ENCODE results near the gene SURF1. TPM values are rescaled to one million over a fixed set of nuclear protein-coding genes. Genes with fewer than 3 reads are reported as not detected.
"Not testable (repeated sequence)": the region's sequence is repeated elsewhere in the genome, so short reads cannot be mapped to it uniquely, and the experiment has no call there.

SURF1 gene
- total and polyA plus RNA-seq, 5 donors from 2014 or later = 41.8 to 120 (median 115) TPM

DNA sequence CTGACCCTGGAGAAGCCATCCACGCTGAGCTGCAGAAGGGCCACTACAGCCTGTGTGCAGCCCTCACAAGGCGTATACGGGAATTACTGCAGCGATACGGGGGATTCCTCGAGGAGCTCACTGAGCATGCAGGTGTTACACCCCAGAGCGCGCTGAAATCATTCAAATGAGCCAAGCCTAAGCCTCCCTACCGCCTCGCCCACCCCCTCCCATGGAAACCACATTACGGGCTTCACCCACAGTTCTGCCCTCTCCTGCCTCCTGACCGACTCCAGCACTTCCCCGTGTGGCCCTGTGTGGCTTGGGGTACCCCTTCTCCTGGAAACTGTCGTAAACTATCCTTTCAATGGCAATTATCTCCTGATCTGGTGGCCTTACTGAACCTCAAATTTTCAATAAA is 33.6 kb downstream of the SURF1 start:
- H3K36me3 ChIP-seq (ENCODE audit: control insufficient read depth, insufficient read depth, low read length) = no peaks in the 10 kb centered on the region
- H3K27ac Mint-ChIP-seq = no peak overlapping the region
- no peak overlapping the region for H3K27ac ChIP-seq (ENCODE audit: insufficient read depth, low read length, poor library complexity, severe bottlenecking)
- peaks cover 0 to under 1% (median 0%) of the 10 kb centered on the region in 4 donors for H3K4me1 Mint-ChIP-seq
- H3K4me3 ChIP-seq (ENCODE audit: low read depth, low read length) = no peak overlapping the region
- H3K27me3 ChIP-seq (ENCODE audit: control insufficient read depth, insufficient read depth, low read length) = no peaks in the 10 kb centered on the region
- H3K36me3 Mint-ChIP-seq = no peaks in the 10 kb centered on the region
- H3K4me3 Mint-ChIP-seq = no peak overlapping the region
- no peaks in the 10 kb centered on the region for H3K4me1 ChIP-seq (ENCODE audit: control insufficient read depth, insufficient read depth, low read length, poor library complexity, severe bottlenecking)
- no peaks in the 10 kb centered on the region for H3K9me3 ChIP-seq (ENCODE audit: control insufficient read depth in 2 of 2, low read length in 2 of 2)
- DNase-seq = no peak
- peaks cover 4% of the 10 kb centered on the region for H3K27me3 Mint-ChIP-seq
- ATAC-seq (ENCODE audit: low read depth in 2 of 2) = no peak
- H3K9me3 Mint-ChIP-seq = no peaks in the 10 kb centered on the region

DNA sequence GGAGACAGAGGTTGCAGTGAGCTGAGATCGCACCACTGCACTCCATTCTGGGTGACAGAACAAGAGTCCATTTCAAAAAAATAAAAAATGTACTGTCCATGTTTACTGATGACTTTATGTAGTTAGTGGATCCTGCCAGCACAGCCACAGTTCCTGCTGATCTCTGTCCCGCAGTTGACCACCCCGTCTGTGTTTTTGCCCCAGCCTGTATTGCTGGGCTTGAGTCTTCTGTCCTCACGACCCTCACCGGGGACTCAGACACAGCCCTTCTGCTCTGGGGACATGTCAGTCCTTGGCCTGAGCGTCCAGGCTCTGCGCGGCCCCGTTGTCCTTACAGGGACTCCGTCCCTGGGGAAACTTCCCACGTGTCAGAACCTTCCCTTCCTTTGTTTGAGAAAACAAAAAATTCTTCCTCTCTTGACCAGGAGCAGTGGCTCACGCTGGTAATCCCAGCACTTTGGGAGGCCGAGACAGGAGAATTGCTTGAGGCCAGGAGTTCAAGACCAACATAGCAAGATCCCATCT is 34.8 kb downstream of the SURF1 start:
- no peak overlapping the region for H3K4me3 ChIP-seq (ENCODE audit: low read depth, low read length)
- no peaks in the 10 kb centered on the region for H3K4me1 Mint-ChIP-seq

DNA sequence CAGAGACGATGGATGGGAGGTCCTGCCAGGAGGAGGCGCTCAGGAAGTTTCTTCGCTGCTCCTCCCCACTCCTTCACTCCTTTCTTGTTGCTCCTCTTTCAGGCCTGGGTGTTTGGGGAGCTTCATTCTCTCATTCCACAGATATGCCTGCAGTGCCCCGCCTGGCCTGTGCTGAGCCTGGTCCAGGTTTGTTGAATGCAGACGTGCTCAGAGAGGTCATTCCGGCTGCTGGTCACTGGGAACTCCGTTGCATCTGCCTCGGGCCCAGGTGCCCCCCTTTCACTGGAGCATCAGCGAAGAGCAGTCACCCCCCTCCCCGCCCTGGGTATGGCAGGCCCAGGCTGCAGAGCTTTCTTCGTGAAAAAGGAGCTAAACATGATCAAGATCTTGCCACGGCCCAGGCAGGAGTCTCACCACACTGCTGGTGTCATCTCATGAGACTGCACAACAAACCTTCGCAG is 35.8 kb downstream of the SURF1 start:
- no peak for ATAC-seq (ENCODE audit: low read depth in 2 of 2)
- Histone ChIP-seq H3K36me3 (ENCODE audit: control insufficient read depth, insufficient read depth, low read length) (no peaks in the 10 kb centered on the region), H3K4me1 (ENCODE audit: control insufficient read depth, insufficient read depth, low read length, poor library complexity, severe bottlenecking) (no peaks in the 10 kb centered on the region), H3K27me3 (ENCODE audit: control insufficient read depth, insufficient read depth, low read length) (no peaks in the 10 kb centered on the region), H3K4me3 (ENCODE audit: low read depth, low read length) (no peak overlapping the region), H3K9me3 (ENCODE audit: control insufficient read depth in 2 of 2, low read length in 2 of 2) (no peaks in the 10 kb centered on the region), H3K27ac (ENCODE audit: insufficient read depth, low read length, poor library complexity, severe bottlenecking) (no peak overlapping the region)
- no peaks in the 10 kb centered on the region for H3K36me3 Mint-ChIP-seq
- no peak overlapping the region for H3K4me3 Mint-ChIP-seq
- no peaks in the 10 kb centered on the region for H3K9me3 Mint-ChIP-seq
- H3K27ac Mint-ChIP-seq = no peak overlapping the region
- peaks cover 4% of the 10 kb centered on the region for H3K27me3 Mint-ChIP-seq
- H3K4me1 Mint-ChIP-seq = no peaks in the 10 kb centered on the region
- no peak for DNase-seq

More for the DNA sequence above, 34.8 kb downstream of the SURF1 start:
- H3K9me3 Mint-ChIP-seq = no peaks in the 10 kb centered on the region
- ATAC-seq (ENCODE audit: low read depth in 2 of 2) (no peak), DNase-seq (no peak)
- peak overlapping the region in 1 of 3 donors; percentile 84 for H3K27ac Mint-ChIP-seq
- H3K36me3 Mint-ChIP-seq = no peaks in the 10 kb centered on the region
- no peaks in the 10 kb centered on the region for H3K4me1 ChIP-seq (ENCODE audit: control insufficient read depth, insufficient read depth, low read length, poor library complexity, severe bottlenecking)
- no peaks in the 10 kb centered on the region for H3K9me3 ChIP-seq (ENCODE audit: control insufficient read depth in 2 of 2, low read length in 2 of 2)
- no peak overlapping the region for H3K27ac ChIP-seq (ENCODE audit: insufficient read depth, low read length, poor library complexity, severe bottlenecking)
- H3K27me3 Mint-ChIP-seq = peaks cover 4% of the 10 kb centered on the region
- H3K36me3 ChIP-seq (ENCODE audit: control insufficient read depth, insufficient read depth, low read length) = no peaks in the 10 kb centered on the region
- H3K4me3 Mint-ChIP-seq = no peak overlapping the region
- H3K27me3 ChIP-seq (ENCODE audit: control insufficient read depth, insufficient read depth, low read length) = no peaks in the 10 kb centered on the region

DNA sequence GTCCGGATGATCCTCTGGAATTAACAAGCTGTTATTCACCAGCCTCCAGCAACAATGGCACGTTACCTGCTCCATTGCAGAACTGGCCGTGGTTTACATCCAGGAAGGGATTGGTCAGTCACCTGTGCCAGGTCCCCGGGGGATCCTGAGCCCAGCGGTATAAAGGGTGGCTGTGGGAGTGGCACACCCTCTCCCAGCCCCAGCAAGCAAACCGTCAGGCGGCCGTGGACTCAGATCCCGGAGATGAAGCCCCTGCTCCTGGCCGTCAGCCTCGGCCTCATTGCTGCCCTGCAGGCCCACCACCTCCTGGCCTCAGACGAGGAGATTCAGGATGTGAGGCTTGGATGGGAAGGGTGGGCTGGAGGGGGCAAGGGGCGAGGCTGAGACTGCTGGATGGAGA is 38.7 kb downstream of the SURF1 start:
- not testable (repeated sequence) for DNase-seq; H3K4me3 ChIP-seq (ENCODE audit: low read depth, low read length); H3K4me3 Mint-ChIP-seq; H3K9me3 Mint-ChIP-seq; H3K27ac Mint-ChIP-seq; H3K27ac ChIP-seq (ENCODE audit: insufficient read depth, low read length, poor library complexity, severe bottlenecking); H3K27me3 Mint-ChIP-seq; H3K4me1 ChIP-seq (ENCODE audit: control insufficient read depth, insufficient read depth, low read length, poor library complexity, severe bottlenecking); H3K9me3 ChIP-seq (ENCODE audit: control insufficient read depth in 2 of 2, low read length in 2 of 2); H3K27me3 ChIP-seq (ENCODE audit: control insufficient read depth, insufficient read depth, low read length); H3K36me3 Mint-ChIP-seq; H3K4me1 Mint-ChIP-seq; ATAC-seq (ENCODE audit: low read depth in 2 of 2); H3K36me3 ChIP-seq (ENCODE audit: control insufficient read depth, insufficient read depth, low read length)

DNA sequence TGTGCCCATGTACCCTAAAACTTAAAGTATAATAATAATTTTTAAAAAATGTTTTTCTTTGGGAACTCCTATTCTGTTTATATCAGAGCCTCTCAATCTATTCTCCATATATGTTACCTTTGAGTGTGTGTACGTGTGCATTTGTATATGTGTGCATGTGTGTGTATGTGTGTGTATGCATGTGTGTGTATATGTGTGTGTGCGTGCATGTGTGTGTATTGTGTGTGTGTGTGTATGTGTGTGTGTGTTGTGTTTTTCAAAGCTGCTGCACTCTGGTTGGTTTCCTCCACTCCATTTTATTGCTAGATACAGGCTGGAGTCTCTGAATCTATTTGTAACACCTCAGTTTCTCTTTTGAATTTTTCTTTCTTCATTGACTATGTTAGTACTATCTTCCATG is 40.3 kb downstream of the SURF1 start:
- no peaks in the 10 kb centered on the region for H3K36me3 Mint-ChIP-seq
- H3K4me3 Mint-ChIP-seq = no peak overlapping the region
- Histone ChIP-seq H3K36me3 (ENCODE audit: control insufficient read depth, insufficient read depth, low read length) (no peaks in the 10 kb centered on the region), H3K27me3 (ENCODE audit: control insufficient read depth, insufficient read depth, low read length) (no peaks in the 10 kb centered on the region), H3K4me1 (ENCODE audit: control insufficient read depth, insufficient read depth, low read length, poor library complexity, severe bottlenecking) (no peaks in the 10 kb centered on the region), H3K27ac (ENCODE audit: insufficient read depth, low read length, poor library complexity, severe bottlenecking) (no peak overlapping the region), H3K4me3 (ENCODE audit: low read depth, low read length) (no peak overlapping the region), H3K9me3 (ENCODE audit: control insufficient read depth in 2 of 2, low read length in 2 of 2) (no peaks in the 10 kb centered on the region)
- H3K9me3 Mint-ChIP-seq = no peaks in the 10 kb centered on the region
- H3K4me1 Mint-ChIP-seq = no peaks in the 10 kb centered on the region
- H3K27ac Mint-ChIP-seq = no peak overlapping the region
- no peaks in the 10 kb centered on the region for H3K27me3 Mint-ChIP-seq
- no peak for ATAC-seq (ENCODE audit: low read depth in 2 of 2)
- DNase-seq = no peak

DNA sequence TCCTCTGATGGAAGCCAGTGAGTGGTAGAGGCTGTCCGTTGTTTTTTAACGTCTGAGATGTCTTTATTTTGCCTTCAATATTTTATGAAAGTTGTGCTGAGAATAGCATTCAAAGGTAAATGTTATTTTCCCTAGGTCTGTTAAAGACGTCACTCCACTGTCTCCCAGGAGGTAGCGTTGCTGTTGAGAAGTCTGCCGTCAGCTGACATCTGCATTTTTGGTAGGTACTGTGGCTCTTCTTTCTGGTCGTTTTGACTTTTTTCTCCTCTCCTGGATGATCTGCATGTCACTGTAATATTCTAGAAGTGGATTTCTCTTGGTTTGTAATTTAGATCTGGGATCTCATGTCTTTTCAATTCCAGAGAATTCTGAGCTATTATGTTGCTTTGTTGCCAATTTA is 46.7 kb downstream of the SURF1 start:
- H3K27me3 ChIP-seq (ENCODE audit: control insufficient read depth, insufficient read depth, low read length) = no peaks in the 10 kb centered on the region
- Mint-ChIP-seq H3K4me1 (no peaks in the 10 kb centered on the region), H3K27ac (no peak overlapping the region), H3K27me3 (peaks cover 11% of the 10 kb centered on the region), H3K36me3 (peaks cover 6% of the 10 kb centered on the region), H3K4me3 (no peak overlapping the region), H3K9me3 (peaks cover 0 to 2% (median 0%) of the 10 kb centered on the region in 7 donors)
- no peaks in the 10 kb centered on the region for H3K36me3 ChIP-seq (ENCODE audit: control insufficient read depth, insufficient read depth, low read length)
- H3K4me3 ChIP-seq (ENCODE audit: low read depth, low read length) = no peak overlapping the region
- H3K9me3 ChIP-seq (ENCODE audit: control insufficient read depth in 2 of 2, low read length in 2 of 2) = no peaks in the 10 kb centered on the region
- H3K27ac ChIP-seq (ENCODE audit: insufficient read depth, low read length, poor library complexity, severe bottlenecking) = no peak overlapping the region
- ATAC-seq (ENCODE audit: low read depth in 2 of 2) = no peak
- no peaks in the 10 kb centered on the region for H3K4me1 ChIP-seq (ENCODE audit: control insufficient read depth, insufficient read depth, low read length, poor library complexity, severe bottlenecking)
- no peak for DNase-seq

DNA sequence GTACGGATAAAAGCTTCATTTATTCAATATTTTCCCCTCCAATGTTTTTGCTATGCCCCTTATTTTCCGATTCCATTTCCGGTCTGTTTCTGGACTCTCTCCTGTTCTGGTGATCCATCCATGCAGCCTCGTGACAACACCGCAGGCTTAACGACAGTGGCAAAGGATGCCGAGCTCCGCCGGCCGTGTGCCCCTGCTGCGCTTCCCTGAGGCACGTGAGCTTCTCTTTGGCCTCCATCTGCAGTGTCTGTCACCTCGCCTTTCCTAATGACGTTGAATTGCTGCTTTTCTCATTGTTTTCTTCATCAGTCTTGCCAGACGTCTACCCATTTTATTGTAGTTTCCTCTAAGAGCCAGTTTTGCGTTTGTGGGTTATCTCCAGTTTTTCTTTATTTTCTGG is 49.0 kb downstream of the SURF1 start:
- Mint-ChIP-seq H3K27ac (no peak overlapping the region), H3K4me3 (no peak overlapping the region), H3K36me3 (peaks cover 6% of the 10 kb centered on the region), H3K9me3 (peaks cover 0 to 2% (median 0%) of the 10 kb centered on the region in 7 donors), H3K27me3 (peaks cover 11% of the 10 kb centered on the region), H3K4me1 (no peaks in the 10 kb centered on the region)
- Histone ChIP-seq H3K4me1 (ENCODE audit: control insufficient read depth, insufficient read depth, low read length, poor library complexity, severe bottlenecking) (no peaks in the 10 kb centered on the region), H3K27ac (ENCODE audit: insufficient read depth, low read length, poor library complexity, severe bottlenecking) (no peak overlapping the region), H3K27me3 (ENCODE audit: control insufficient read depth, insufficient read depth, low read length) (no peaks in the 10 kb centered on the region), H3K4me3 (ENCODE audit: low read depth, low read length) (no peak overlapping the region), H3K9me3 (ENCODE audit: control insufficient read depth in 2 of 2, low read length in 2 of 2) (no peaks in the 10 kb centered on the region), H3K36me3 (ENCODE audit: control insufficient read depth, insufficient read depth, low read length) (no peaks in the 10 kb centered on the region)
- DNase-seq (no peak), ATAC-seq (ENCODE audit: low read depth in 2 of 2) (no peak)

Measured in CD4-positive, CD25-positive, alpha-beta regulatory T cell (primary cell).